NCI-H774 (cell line): ENCODE measurements around the gene TPR.
"Not testable (repeated sequence)": the region's sequence is repeated elsewhere in the genome, so short reads cannot be mapped to it uniquely, and the experiment has no call there.

Experiments
- DNase-seq: peaks from one replicate; lab custom pipeline; 2025; lab: John Stamatoyannopoulos, UW

The TPR gene

DNA sequence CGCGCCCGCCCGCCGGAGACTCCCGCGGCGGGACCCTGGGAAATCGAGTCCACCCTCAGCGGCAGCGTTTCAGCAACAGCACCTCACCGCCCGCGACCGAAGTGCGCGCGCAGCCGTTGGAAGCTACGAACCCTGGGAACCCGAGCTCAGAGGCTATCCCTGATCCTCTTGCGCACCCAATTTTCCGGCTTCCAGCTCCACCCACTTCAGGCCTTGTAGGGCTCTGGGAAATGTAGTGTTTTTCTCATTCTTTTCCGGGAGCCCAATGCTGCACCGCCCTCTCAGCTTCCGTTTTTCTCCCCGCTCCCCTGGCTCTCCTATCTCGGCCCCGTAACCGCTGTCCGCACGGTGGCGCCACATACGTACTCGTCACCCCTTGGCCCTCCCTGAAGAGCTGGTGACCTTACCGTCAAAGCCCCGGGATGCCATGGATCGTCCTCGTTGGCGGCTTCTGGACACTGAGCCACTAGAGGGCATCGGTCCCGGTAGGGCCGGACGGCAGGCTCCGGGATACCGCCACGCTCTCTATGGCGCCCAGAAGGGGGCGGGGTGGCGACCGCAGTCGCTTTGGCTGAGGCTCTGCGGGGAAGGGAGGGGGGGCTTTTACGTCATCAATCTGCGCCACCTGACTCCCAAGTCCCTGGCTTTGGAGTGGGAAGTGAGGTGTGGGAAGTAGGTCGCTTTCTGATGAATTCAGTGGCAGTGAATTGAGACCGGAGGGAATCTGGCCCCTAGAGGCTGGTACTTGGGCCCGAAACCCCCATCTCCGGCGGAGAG is at the start of gene TPR, which contains the start of gene ODR4:
Gene TPR (minus strand): TSS at position 102 of the 777 bp plus-strand sequence. CDS start 225 bp downstream, outside the sequence.
Gene ODR4 (plus strand): TSS at position 687 of the 777 bp plus-strand sequence. CDS start 3,948 bp downstream, outside the sequence.
- peak; percentile 99 for DNase-seq

DNA sequence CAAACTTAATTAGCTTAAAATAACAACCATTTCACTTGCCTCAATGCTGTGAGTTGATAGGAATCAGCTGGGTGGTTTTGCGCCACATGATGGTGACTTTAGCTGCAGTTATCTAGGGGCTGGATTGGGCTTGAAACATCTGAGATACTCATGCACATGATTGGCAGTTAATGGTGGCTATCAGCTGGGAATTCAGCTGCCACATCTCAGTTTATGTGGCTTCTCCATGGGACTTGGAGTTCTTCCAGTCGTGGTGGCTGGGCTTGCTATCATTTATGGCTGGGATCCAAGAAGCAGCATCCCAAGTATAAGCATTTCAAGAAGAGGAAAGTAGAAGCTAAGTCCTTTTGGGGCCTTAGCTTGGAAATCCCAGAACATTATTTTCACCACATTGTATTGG is 49.5 kb upstream of the TPR start:
- no peak for DNase-seq

DNA sequence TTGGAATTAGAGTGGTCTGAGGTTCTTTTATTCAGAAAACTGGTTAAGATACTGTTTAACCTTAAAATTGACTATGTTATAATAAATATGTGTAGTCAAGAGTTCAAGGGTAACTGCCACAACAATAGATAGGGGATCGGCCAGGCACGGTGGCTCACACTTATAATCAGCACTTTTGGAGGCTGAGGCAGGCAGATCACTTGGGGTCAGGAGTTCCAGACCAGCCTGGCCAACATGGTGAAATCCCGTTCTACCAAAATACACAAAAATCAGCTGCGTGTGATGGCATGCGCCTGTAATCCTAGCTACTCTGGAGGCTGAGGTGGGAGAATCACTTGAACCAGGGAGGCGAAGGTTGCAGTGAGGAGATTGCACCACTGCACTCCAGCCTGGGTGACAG is 46.4 kb upstream of the TPR start:
- no peak for DNase-seq

DNA sequence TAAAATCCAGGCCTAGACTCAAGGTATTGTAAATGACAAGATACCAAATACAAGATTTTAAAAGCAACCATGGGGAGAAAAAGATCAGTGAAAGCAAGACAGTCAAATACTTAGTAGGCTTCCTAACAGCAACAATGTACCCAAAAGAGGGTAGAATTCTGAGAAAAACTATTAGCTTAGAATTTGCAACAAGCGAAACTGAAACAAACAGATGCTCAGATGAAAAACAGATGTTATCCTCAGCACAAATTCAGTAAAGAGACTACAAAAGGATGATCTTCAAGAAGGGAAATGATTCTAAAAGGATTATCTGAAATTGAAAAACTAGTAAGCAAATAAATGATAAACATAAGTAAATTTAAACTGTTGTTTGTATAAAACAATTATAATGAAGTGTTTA is 45.9 kb upstream of the TPR start:
- DNase-seq: no peak

DNA sequence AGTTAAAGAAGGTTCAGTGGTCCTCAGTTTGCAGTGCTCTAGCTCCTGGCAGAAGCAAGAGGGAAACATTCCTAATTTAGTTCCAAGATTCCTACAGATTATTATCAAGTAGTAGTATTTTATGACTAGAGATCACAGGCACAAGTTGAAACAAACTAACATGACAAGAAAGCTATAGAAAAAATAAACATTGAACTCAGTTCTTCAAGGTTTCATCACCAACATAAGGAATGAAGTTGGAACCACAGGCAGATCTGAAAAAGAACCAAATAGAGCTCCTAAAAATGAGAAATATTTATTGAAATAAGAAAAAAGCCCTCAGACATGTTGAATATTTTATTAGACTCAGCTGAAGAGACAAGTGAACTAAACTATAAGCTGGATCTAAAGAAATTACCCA is 45.3 kb upstream of the TPR start:
- no peak for DNase-seq

DNA sequence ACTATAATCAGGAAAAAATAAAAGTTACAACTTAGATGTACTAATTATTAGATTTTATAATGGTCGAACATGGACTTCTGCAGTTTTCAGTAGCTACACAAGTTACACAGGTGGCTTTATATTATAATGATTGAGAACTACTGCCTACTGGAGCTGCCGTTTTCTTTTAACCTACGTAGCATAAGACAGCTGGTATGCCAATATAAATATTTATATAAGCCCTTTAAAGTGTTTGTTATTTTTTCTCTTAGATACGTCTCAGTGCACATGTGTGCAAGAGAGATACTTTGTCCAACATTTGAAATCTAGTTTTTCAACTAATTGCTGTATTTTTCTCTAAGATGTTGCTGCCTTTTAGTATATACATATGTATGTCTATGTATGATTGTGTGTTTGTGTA is 43.5 kb upstream of the TPR start:
- peak; percentile 52 for DNase-seq

DNA sequence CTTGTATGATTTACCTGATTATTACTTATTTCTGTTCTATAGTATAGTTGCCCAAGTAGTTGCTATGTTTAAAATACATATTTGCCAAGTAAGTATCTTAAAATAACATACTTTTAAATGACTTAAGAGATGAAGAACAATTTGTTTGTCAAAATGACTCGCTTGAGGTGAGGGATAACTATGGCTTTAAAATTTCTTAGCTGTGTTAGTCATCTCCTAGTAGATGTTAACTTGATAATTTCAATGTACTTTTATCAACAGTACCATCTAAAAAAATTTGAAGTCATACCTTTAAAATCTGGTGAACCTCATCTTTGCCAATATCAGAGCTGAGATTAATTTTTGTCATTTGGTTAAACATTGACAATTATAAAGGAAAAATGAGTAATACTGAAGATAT is 38.3 kb upstream of the TPR start:
- no peak for DNase-seq

DNA sequence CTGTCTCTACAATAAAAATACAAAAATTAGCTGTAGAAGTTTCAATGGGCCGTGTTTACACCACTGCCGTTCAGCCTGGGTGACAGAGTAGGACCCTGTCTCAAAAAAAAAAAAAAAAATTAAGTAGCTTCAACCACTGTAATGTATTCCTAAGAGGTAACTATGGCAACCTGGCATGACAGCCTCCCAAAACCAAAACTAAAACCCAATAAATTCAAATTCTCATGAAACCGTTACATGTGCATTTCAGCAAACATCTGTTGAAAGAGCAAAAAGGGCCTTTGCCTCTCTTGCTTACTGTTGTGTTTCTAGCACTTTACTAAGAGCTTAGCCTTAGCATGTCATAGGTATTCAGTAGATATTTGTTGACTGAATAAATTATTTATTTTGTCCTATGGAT is 34.0 kb upstream of the TPR start:
- no peak for DNase-seq

DNA sequence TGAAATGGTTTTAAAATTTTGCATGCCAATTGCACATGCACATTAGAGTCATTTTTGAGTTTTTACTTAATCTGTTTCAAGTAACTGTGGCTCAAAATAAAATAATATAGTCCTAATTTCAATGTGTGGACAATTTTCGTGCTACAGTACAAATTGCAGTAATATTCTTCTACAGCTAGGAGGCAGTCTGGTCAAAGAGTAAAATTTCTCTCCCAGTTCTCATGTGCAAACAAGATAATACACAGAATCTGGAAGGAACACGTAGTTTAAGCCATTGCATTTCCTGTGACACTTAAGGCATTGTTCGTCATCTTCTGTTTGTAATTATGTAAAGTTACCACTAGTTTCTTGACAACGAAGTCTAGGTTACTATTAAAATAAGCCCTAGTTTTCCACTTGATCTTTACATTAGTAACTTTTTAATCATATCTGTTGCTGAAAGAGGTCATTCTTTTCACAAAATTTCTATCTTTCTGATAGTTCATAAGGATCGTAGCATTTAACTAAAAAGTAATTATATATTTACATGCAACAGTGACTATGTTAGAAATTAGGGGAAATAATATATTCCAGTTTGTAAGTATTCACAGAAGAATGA is 29.5 kb upstream of the TPR start:
- peak; percentile 9 for DNase-seq

DNA sequence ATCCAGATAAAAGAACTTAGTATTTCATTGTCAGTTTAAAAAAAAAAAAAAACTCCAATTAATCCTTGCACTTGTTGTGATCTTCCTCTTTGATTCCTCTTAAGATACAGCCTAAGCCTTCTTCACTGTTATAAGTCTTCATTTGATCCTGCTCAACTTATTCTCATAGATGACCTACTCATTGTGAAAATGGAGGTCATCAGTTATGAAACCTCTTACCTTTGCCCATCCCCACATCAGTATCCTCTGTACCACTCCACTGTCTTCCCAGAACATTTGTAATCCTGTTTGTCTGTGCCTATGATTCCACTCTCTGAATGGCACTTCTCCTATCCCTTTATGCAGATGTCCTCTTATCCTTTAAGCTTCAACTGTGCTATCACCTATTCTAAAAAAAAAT is 28.6 kb upstream of the TPR start:
- DNase-seq: no peak

DNA sequence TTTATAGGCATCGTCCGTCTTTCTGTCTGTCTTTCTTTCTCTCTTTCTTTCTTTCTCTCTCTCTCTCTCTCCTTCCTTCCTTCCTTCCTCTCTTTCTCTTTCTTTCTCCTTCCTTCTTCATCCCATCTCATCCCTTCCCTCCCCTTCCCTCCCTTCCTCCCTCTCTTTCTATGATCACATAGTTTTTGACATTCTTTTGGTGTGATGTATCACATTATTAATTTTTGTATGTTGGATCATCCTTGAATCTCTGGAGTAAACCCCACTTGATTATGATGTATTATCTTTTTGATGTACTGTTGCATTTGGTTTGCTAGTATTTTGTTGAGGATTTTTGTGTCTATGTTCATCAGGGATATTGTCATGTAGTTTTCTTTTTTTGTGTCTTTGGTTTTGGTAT is 26.4 kb upstream of the TPR start:
- not testable (repeated sequence) for DNase-seq

DNA sequence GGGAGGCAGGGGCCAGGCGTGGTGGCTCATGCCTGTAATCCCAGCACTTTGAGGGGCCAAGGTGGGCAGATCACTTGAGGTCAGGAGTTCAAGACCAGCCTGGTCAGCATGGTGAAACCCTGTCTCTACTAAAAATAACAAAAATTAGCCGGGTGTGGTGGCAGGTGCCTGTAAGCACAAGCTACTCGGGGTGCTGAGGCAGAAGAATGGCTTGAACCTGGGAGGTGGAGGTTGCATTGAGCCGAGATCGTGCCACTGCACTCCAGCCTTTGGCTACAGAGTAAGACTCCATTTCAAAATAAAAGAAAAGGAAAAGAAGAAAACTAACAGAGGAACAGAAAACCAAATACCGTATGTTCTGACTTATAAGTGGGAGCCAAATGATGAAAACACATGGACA is 17.7 kb upstream of the TPR start:
- DNase-seq: not testable (repeated sequence)

DNA sequence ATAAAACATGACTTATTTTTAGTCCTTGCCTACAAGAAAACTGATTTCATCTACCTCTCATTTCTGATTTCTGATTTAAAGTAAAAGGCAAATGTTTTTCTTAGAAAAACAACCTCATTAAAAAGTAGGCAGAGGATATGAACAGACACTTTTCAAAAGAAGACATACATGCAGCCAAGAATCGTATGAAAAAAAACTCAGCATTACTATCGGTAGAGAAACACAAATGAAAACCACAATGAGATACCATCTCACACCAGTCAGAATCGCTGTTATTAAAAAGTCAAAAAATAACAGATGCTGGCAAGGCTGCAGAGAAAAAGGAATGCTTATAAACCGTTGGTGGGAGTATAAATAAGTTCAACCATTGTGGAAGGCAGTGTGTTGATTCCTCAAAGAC is 16.8 kb upstream of the TPR start:
- no peak for DNase-seq

DNA sequence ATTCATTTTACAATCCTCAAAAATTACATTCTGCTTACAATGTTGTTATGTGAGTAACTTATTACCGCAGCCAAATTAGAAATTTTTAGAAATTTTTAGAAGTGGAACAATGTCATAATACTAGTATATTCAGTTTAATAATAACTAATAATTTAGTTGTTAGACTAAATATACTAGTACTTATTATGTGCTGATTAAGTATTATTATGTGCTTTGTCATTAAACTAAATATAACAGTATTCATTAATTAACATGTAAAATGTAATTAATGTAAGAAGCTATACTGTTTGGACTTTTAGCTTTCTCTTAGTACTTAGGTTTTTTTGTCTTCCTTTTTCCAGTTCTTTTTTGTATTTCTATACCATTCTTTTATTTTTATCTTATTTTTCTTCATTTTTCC is 15.9 kb upstream of the TPR start:
- DNase-seq: no peak

DNA sequence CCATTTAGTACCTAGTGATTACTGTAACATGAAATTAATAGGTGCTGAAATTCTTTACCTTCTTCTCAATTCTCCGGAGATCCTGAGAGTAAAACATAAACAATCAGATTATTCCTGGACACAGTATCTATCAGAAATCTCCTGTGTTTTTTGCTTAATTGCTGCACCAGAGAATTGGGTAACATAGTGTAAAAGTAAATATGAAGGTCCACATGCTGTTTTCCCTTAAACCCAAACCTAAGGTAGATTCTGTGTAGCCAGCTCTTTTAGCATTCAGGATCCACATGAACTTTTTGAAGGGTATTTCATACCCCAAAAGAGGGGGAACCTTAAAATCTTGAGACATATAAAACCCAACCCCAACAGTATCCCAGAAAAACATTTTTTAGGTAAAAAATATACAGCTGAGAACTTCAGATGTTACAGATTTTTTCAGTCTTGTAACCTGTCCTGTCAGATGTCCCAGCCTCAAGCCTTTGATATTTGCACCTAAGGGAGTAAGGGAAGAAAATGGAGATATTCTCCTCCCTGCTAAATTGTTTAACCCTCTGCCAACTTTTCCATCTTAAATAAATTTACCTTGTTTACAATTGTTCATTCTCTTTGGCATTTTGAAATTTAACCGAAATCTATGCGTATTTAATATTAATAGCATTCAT is 11.8 kb upstream of the TPR start:
- no peak for DNase-seq

DNA sequence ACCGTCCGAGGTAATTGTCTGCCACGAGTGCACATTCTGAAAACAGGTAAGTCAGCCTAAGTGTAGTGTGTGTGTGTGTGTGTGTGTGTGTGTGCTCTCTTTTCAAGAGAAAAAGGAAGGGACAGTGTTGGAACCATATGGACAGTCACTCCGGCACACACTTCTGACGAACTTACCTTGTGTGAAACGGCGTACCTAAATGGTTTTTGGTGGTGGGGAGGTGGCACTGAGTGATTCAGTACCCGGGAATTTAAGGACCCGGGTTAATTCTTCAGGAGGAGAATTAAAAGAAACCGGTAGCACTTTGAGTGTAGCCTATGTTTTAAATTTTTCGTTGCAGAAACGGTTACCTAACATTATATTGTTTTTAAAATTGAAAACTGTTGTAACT is 871 bp upstream of the TPR start:
- no peak for DNase-seq

DNA sequence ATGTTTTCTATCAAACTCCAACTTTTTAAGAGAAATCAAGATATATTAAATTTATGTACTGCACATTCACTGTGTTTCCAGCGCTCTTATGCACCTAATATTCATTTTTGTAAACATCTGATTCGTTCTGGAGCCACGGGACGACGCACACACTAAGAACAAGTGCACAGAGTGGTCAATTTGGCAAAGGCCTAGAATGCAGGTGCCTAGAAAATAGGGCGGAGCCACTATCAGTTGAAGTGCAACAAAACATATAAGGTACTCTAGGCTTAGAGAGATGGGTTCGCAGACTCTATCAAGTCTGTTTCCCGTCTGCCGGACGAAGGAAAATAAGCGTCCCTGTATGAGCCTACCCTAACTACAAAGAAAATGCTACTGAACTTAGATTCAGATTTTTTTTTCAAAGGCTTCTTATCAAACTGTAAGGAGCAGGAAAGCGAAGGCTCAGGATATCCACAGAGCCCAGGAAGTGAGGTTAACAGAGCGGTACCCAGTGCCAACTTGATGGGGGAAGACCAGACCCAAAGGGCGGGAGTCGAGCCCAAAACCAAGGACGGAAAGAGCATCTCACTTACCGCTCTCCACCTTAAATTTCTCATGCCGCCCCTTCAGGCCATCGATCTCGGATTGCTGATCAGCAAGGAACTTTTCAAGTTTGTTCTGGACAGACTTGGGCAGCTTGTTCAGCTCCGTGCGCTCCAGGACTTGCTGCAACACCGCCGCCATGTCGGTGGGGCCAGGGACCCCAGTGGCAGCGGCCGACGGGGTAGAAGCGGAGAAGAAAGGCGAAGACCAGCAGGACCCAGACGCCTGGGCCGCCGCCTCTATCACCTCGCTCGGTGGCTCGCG is 526 bp downstream of the TPR start:
- peak; percentile 29 for DNase-seq

DNA sequence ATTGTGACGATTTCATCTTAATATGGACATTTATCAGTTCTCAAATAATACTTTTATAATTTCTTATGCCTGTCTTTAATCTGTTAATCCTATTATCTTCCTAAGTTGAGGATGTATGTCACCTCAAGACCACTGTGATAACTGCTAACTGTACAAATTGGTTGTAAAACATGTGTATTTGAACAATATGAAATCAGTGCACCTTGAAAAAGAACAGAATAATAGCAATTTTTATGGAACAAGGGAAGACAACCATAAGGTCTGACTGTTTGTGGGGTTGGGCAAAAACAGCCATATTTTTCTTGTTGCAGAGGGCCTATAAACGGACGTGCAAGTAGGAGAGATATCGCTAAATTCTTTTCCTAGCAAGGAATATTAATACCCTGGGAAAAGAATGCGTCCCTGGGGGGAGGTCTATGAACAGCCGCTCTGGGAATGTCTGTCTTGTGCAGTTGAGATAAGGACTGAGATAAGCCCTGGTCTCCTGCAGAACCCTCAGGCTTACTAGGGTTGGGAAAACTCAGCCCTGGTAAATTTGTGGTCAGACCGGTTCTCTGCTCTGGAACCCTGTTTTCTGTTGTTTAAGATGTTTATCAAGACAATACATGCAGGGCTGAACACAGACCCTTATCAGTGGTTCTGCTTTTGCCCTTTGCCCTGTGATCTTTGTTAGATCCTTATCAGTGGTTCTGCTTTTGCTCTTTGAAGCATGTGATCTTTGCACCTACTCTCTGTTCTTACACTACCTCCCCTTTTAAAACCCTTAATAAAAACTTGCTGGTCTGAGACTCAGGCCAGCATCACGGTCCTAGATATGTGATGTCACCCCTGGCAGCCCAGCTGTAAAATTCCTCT is 27.0 kb downstream of the TPR start:
- not testable (repeated sequence) for DNase-seq

DNA sequence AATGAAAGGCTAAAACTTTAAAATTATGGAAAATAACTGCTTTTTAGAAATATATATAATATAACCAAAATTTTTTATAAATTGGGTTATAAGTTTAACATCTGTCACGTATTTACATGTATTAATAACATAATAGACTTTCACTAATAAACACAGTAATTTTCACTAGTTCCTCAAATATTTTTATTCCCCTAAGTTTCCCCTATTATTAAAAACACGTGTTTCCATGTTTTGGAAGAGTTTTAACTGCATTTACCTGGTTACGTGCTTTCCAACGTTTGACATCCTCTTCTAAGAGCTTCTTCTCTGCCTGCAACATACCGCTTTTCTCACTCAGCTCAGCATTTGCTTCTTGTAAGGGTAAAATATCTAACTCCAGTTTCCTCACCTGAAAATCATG is 34.3 kb downstream of the TPR start:
- no peak for DNase-seq

DNA sequence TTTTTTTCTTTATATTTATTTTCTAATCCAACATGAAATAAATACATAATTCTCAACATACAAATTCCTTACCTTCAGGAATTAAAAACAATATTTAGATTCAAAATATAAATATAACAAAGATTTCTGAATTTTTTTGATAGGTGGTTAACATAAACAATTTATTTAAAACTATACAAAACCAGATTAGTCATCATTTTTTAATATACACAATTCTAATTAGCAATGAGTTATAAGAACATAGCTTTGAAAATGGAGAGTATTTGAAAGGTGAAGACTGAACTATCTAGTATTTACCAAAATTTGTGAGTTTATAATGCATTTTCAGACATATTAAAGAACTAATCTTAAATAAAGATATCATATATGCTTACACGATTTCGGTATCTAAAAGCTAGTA is 37.5 kb downstream of the TPR start:
- no peak for DNase-seq

DNA sequence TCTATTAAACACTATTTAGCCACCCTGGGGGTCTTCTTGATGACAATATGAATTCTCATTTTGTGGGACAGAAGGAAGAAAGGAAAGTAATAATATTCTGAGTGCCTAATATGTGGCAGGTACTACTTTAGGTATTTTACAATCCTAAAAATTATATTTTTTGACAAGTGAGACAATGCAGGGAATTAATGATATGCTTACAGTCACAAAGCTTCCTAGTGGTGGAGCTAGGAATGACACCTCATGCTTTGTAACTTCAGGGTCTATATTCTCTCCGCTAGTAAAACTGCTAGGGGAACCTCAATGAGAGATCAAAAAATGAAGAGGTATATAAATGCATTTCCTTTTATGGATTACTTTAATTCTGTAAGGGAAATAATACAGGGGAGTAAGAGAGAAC is 44.3 kb downstream of the TPR start:
- no peak for DNase-seq
